Activated naive CD4-positive, alpha-beta T cell treated with anti-CD3 and anti-CD28 coated beads, Interleukin-2, amount 10 ng/mL, durations not matched to agents 7 days and 5 days (primary cell): ENCODE measurements around the gene ARHGAP9.

ENCODE experiments used
- CTCF ChIA-PET: fragments of 350-600 bp; sonication (Branson Sonifier 250); formaldehyde crosslinking; loops from one replicate; lab custom pipeline; 2021; ENCODE audit warnings: antibody characterized with exemption; lab: Charles Lee
- DNase-seq: peaks from one replicate; pipeline ENCODE4 v3.0.0-alpha.2; 2020
- H3K27ac Mint-ChIP-seq: one replicate; pipeline ENCODE4 v1.8.0; 2021; ENCODE audit warnings: mild to moderate bottlenecking, moderate library complexity, mixed read lengths
- H3K27me3 Mint-ChIP-seq: one replicate; pipeline ENCODE4 v1.8.0; 2021; ENCODE audit warnings: mild to moderate bottlenecking, mixed read lengths
- H3K36me3 Mint-ChIP-seq: one replicate; pipeline ENCODE4 v1.8.0; 2021; ENCODE audit warnings: mixed read lengths
- H3K4me1 Mint-ChIP-seq: one replicate; pipeline ENCODE4 v1.8.0; 2021; ENCODE audit warnings: mixed read lengths
- H3K4me3 Mint-ChIP-seq: one replicate; pipeline ENCODE4 v1.8.0; 2021; ENCODE audit warnings: mild to moderate bottlenecking, moderate library complexity, mixed read lengths
- H3K9me3 Mint-ChIP-seq: one replicate; pipeline ENCODE4 v1.8.0; 2021; ENCODE audit warnings: mixed read lengths

The ARHGAP9 gene

GRCh38 chr12:57476993-57477709 lies 2.5 kb downstream of the ARHGAP9 start:
- Mint-ChIP-seq H3K9me3 (no peaks in the 10 kb centered on the region), H3K27me3 (no peaks in the 10 kb centered on the region), H3K4me1 (peaks cover 75% of the 10 kb centered on the region), H3K27ac (peak overlapping the region; percentile 99), H3K4me3 (peak overlapping the region; percentile 99), H3K36me3 (peaks cover 42% of the 10 kb centered on the region)
- CTCF ChIA-PET = interaction anchor here (0.6 to 6.2 kb wide), 16 partner anchors 9 to 138 kb away, joined by 3 to 67 read pairs (median 4); partner anchors contain the start of genes GLI1, INHBE and MARS1
- peak; percentile 39 for DNase-seq

GRCh38 chr12:57476162-57476992 lies 3.3 kb downstream of the ARHGAP9 start:
- no peaks in the 10 kb centered on the region for H3K27me3 Mint-ChIP-seq
- H3K4me1 Mint-ChIP-seq = peaks cover 75% of the 10 kb centered on the region
- DNase-seq = peak; percentile 89
- no peaks in the 10 kb centered on the region for H3K9me3 Mint-ChIP-seq
- peaks cover 50% of the 10 kb centered on the region for H3K36me3 Mint-ChIP-seq
- H3K4me3 Mint-ChIP-seq = peak overlapping the region; percentile 99
- peak overlapping the region; percentile 99 for H3K27ac Mint-ChIP-seq
- CTCF ChIA-PET = interaction anchor here (0.6 to 6.2 kb wide), 17 partner anchors 10 to 206 kb away, joined by 3 to 67 read pairs (median 4); partner anchors contain the start of genes GLI1, INHBE and MARS1

- Mint-ChIP-seq H3K4me1 (peaks cover 70% of the 10 kb centered on the region), H3K27ac (peak overlapping the region; percentile 99), H3K27me3 (no peaks in the 10 kb centered on the region), H3K36me3 (peaks cover 54% of the 10 kb centered on the region), H3K4me3 (peak overlapping the region; percentile 99), H3K9me3 (no peaks in the 10 kb centered on the region)
- DNase-seq = peak; percentile 27
- CTCF ChIA-PET = interaction anchor here (0.6 to 6.2 kb wide), 11 partner anchors 12 to 206 kb away, joined by 3 to 67 read pairs (median 3); partner anchors contain the start of genes GLI1 and MARS1
These were observed 4.2 kb downstream of the ARHGAP9 start for GRCh38 chr12:57475271-57476161.

GRCh38 chr12:57474862-57475261 lies 4.8 kb downstream of the ARHGAP9 start:
- H3K9me3 Mint-ChIP-seq = no peaks in the 10 kb centered on the region
- H3K27ac Mint-ChIP-seq = no peak overlapping the region
- peaks cover 55% of the 10 kb centered on the region for H3K36me3 Mint-ChIP-seq
- H3K4me1 Mint-ChIP-seq = peaks cover 65% of the 10 kb centered on the region
- peak overlapping the region; percentile 69 for H3K4me3 Mint-ChIP-seq
- CTCF ChIA-PET = interaction anchor here (0.7 to 6.2 kb wide), 6 partner anchors 12 to 72 kb away, joined by 3 to 67 read pairs (median 4); partner anchors contain the start of gene GLI1
- no peak for DNase-seq
- H3K27me3 Mint-ChIP-seq = no peaks in the 10 kb centered on the region

- H3K9me3 Mint-ChIP-seq = no peaks in the 10 kb centered on the region
- peaks cover 59% of the 10 kb centered on the region for H3K36me3 Mint-ChIP-seq
- peaks cover 63% of the 10 kb centered on the region for H3K4me1 Mint-ChIP-seq
- no peak for DNase-seq
- no peak overlapping the region for H3K27ac Mint-ChIP-seq
- CTCF ChIA-PET = interaction anchor here (1.0 to 6.2 kb wide), 5 partner anchors 11 to 56 kb away, joined by 3 to 67 read pairs (median 3); partner anchors contain the start of gene GLI1
- no peaks in the 10 kb centered on the region for H3K27me3 Mint-ChIP-seq
- H3K4me3 Mint-ChIP-seq = peak overlapping the region; percentile 69
These were observed 5.2 kb downstream of the ARHGAP9 start for GRCh38 chr12:57474430-57474829.

GRCh38 chr12:57473886-57474285 lies 5.8 kb downstream of the ARHGAP9 start:
- CTCF ChIA-PET = interaction anchor here (1.0 to 6.2 kb wide), 3 partner anchors 11 to 42 kb away, joined by 3 to 67 read pairs (median 13); partner anchors contain the start of gene GLI1
- DNase-seq = no peak
- no peaks in the 10 kb centered on the region for H3K27me3 Mint-ChIP-seq
- peaks cover 63% of the 10 kb centered on the region for H3K36me3 Mint-ChIP-seq
- H3K27ac Mint-ChIP-seq = no peak overlapping the region
- no peaks in the 10 kb centered on the region for H3K9me3 Mint-ChIP-seq
- H3K4me3 Mint-ChIP-seq = peak overlapping the region; percentile 69
- H3K4me1 Mint-ChIP-seq = peaks cover 60% of the 10 kb centered on the region

- Mint-ChIP-seq H3K9me3 (no peaks in the 10 kb centered on the region), H3K4me1 (peaks cover 55% of the 10 kb centered on the region), H3K36me3 (peaks cover 64% of the 10 kb centered on the region), H3K27me3 (no peaks in the 10 kb centered on the region), H3K27ac (no peak overlapping the region), H3K4me3 (no peak overlapping the region)
- no peak for DNase-seq
- CTCF ChIA-PET = interaction anchor here (3.1 to 6.2 kb wide), 2 partner anchors 10 to 15 kb away, joined by 13 to 67 read pairs; partner anchors contain the start of gene GLI1
These were observed 6.3 kb downstream of the ARHGAP9 start for GRCh38 chr12:57473392-57473791.

GRCh38 chr12:57472391-57472790 lies 7.3 kb downstream of the ARHGAP9 start:
- H3K27me3 Mint-ChIP-seq = no peaks in the 10 kb centered on the region
- CTCF ChIA-PET = interaction anchor here (1.3 kb wide), 1 partner anchor 14 kb away, joined by 5 read pairs; no protein-coding TSS in a partner anchor
- H3K9me3 Mint-ChIP-seq = no peaks in the 10 kb centered on the region
- H3K36me3 Mint-ChIP-seq = peaks cover 71% of the 10 kb centered on the region
- H3K4me3 Mint-ChIP-seq = no peak overlapping the region
- H3K27ac Mint-ChIP-seq = no peak overlapping the region
- H3K4me1 Mint-ChIP-seq = peaks cover 51% of the 10 kb centered on the region
- DNase-seq = no peak

- H3K4me1 Mint-ChIP-seq = peaks cover 51% of the 10 kb centered on the region
- CTCF ChIA-PET = interaction anchor here (1.3 kb wide), 1 partner anchor 13 kb away, joined by 5 read pairs; no protein-coding TSS in a partner anchor
- peaks cover 70% of the 10 kb centered on the region for H3K36me3 Mint-ChIP-seq
- no peak overlapping the region for H3K4me3 Mint-ChIP-seq
- H3K9me3 Mint-ChIP-seq = no peaks in the 10 kb centered on the region
- DNase-seq = no peak
- H3K27me3 Mint-ChIP-seq = no peaks in the 10 kb centered on the region
- no peak overlapping the region for H3K27ac Mint-ChIP-seq
These were observed 8.0 kb downstream of the ARHGAP9 start for GRCh38 chr12:57471661-57472060.

- no peak for DNase-seq
- Mint-ChIP-seq H3K4me1 (peaks cover 48% of the 10 kb centered on the region), H3K9me3 (no peaks in the 10 kb centered on the region), H3K4me3 (no peak overlapping the region), H3K27me3 (no peaks in the 10 kb centered on the region), H3K27ac (no peak overlapping the region), H3K36me3 (peaks cover 64% of the 10 kb centered on the region)
- CTCF ChIA-PET = interaction anchor here (1.3 kb wide), 1 partner anchor 12 kb away, joined by 5 read pairs; no protein-coding TSS in a partner anchor
These were observed 8.6 kb downstream of the ARHGAP9 start for GRCh38 chr12:57470970-57471656.

- H3K4me3 Mint-ChIP-seq = no peak overlapping the region
- H3K27ac Mint-ChIP-seq = no peak overlapping the region
- DNase-seq = no peak
- H3K36me3 Mint-ChIP-seq = peaks cover 63% of the 10 kb centered on the region
- H3K27me3 Mint-ChIP-seq = no peaks in the 10 kb centered on the region
- H3K9me3 Mint-ChIP-seq = no peaks in the 10 kb centered on the region
- peaks cover 46% of the 10 kb centered on the region for H3K4me1 Mint-ChIP-seq
- CTCF ChIA-PET = interaction anchor here (2.7 kb wide), 1 partner anchor 12 kb away, joined by 7 read pairs; no protein-coding TSS in a partner anchor
These were observed 9.2 kb downstream of the ARHGAP9 start for GRCh38 chr12:57470286-57470969.
